ENCODE measurements around the gene KCNA1.

GRCh38 chr12:4943067-4943937, 33.6 kb downstream of the KCNA1 start:
- TF ChIP-seq EZH2phosphoT487 (IDR thresholded peaks at IDR 0.05; ENCODE audit: insufficient read depth, low read depth) (no peak), EZH2 (IDR thresholded peaks at IDR 0.05; ENCODE audit: insufficient read depth, poor library complexity, severe bottlenecking) (no peak)

Data from GM23248 (cell line).